ENCODE data around the gene PAMR1.

- TF ChIP-seq CTCF (conservative IDR thresholded peaks at IDR 0.05 in 1 of 2, IDR thresholded peaks at IDR 0.05 in 1 of 2; ENCODE audit: low read depth in 1 of 2, low read length in 2 of 2) (no peak), EZH2 (IDR thresholded peaks at IDR 0.05; ENCODE audit: low read length, missing control alignments) (no peak)
These were observed 28.4 kb upstream of the PAMR1 start for GRCh38 chr11:35553831-35554230.

All from fibroblast of lung (primary cell).